OCI-LY1 (cell line): ENCODE measurements around the gene RGS7BP.

Source experiments
- CTCF ChIP-seq: fragments of 200-600 bp; sonication (generic), shearing (Covaris generic); IDR thresholded peaks from 2 replicates; pipeline ENCODE4 v1.5.1; 2017; ENCODE audit warnings: mild to moderate bottlenecking, antibody characterized with exemption, low read length, moderate library complexity, mixed read lengths
- EZH2 ChIP-seq: fragments of 200-600 bp; sonication (generic), shearing (Covaris generic); IDR thresholded peaks from 2 replicates; pipeline ENCODE4 v1.8.0; 2017; ENCODE audit warnings: borderline replicate concordance, mixed run types, mild to moderate bottlenecking, antibody characterized with exemption, low read length, moderate library complexity, mixed read lengths

DNA sequence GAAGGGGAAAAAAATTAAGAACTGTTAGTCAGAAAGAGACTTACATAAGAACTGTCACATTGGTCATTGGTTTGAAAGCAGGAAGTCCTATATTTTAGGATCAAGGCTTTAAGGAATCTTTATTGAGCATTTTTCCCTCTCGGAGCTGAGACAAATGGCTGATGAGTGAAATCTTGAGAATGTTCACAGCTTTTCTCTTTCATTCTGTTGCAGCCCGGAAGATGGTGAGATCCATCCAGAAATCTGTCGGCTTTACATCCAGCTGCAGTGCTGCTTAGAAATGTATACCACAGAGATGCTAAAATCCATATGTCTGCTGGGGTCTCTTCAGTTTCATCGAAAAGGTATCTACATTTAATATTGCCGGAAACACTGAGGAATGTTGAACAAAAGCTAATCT, 69.7 kb downstream of the RGS7BP start:
- no peak for TF ChIP-seq CTCF
- TF ChIP-seq EZH2: no peak
